Ovary (tissue), 3 donors: Measurements from ENCODE around the gene EIF3K.

Experiments used
- CTCF ChIP-seq, 3 donors: fragments of 450-650 bp in 2 of 3; fragments of 200-600 bp in 1 of 3; IDR thresholded peaks; one replicate each; pipeline versions ENCODE4 v1.5.1 to v1.8.0; 2016 to 2022; ENCODE audit warnings: antibody characterized with exemption in 3 of 3, mild to moderate bottlenecking in 1 of 3
- POLR2A ChIP-seq: fragments of 450-650 bp; IDR thresholded peaks from one replicate; pipeline ENCODE4 v1.6.1; 2017; ENCODE audit warnings: antibody characterized with exemption, mild to moderate bottlenecking, moderate library complexity
- donor health status: DM: no; HTN: no; CAD: no.

GRCh38 chr19:38642176-38642575 is 23.2 kb downstream of the EIF3K start:
- TF ChIP-seq CTCF (IDR thresholded peaks at IDR 0.05) (no peak), POLR2A (no peak)
